K562 (cell line): ENCODE results near the gene RREB1. TPM values are rescaled to one million over a fixed set of nuclear protein-coding genes. Genes with fewer than 3 reads are reported as not detected.

ENCODE experiments used
- AFF1 ChIP-seq, 2 experiments: fragments of 450-650 bp; IDR thresholded peaks; 2 replicates each; pipeline ENCODE4 v1.6.1; 2018; ENCODE audit warnings: mild to moderate bottlenecking in 2 of 2, low read depth in 1 of 2; ENCODE audit not compliant: partially characterized antibody in 2 of 2
- C11orf30 ChIP-seq: fragments of 450-650 bp; IDR thresholded peaks from 2 replicates; pipeline ENCODE4 v1.6.1; 2016; ENCODE audit warnings: low read depth, mild to moderate bottlenecking
- HOMEZ ChIP-seq: fragments of 250-450 bp; sonication (Bioruptor Pico); IDR thresholded peaks from 2 replicates; pipeline ENCODE4 v1.4.0; 2020; ENCODE audit warnings: mild to moderate bottlenecking, moderate library complexity
- KLF13 ChIP-seq: fragments of 450-650 bp; IDR thresholded peaks from 2 replicates; pipeline ENCODE4 v1.6.1; 2016; ENCODE audit warnings: missing genetic modification characterization, low read depth, mild to moderate bottlenecking, missing compliant biosample characterization, moderate library complexity, borderline replicate concordance
- NR2F6 ChIP-seq: fragments of 450-650 bp; formaldehyde crosslinking; IDR thresholded peaks from 2 replicates; pipeline ENCODE4 v1.4.0; 2020; ENCODE audit warnings: mild to moderate bottlenecking
- RFX7 ChIP-seq: fragments of 250-450 bp; sonication (Bioruptor Pico); IDR thresholded peaks from 2 replicates; pipeline ENCODE4 v1.5.1; 2021; ENCODE audit warnings: mild to moderate bottlenecking
- SMAD2 ChIP-seq: fragments of 150-350 bp; IDR thresholded peaks from 2 replicates; pipeline ENCODE4 v1.6.1; 2014; ENCODE audit warnings: low read depth, mild to moderate bottlenecking, low read length
- STAT6 ChIP-seq: sonication (generic); formaldehyde crosslinking; IDR thresholded peaks from 2 replicates; pipeline ENCODE4 v1.8.1; 2023; ENCODE audit warnings: mild to moderate bottlenecking, missing genetic modification reagents
- TAF9B ChIP-seq: fragments of 450-650 bp; IDR thresholded peaks from 2 replicates; pipeline ENCODE4 v1.6.1; 2018; ENCODE audit warnings: mild to moderate bottlenecking; ENCODE audit not compliant: partially characterized antibody
- TBL1XR1 ChIP-seq, 2 experiments: IDR thresholded peaks; 2 replicates each; pipeline ENCODE4 v1.6.1; 2012; ENCODE audit warnings: improper control_type of control experiment in 2 of 2, low read length in 2 of 2, mild to moderate bottlenecking in 1 of 2
- TBP ChIP-seq: optimal IDR thresholded peaks from 2 replicates; pipeline ENCODE3; 2011; ENCODE audit warnings: low read depth, low read length, improper control_type of control experiment
- TFAM ChIP-seq: fragments of 250-450 bp; sonication (Bioruptor Pico); conservative IDR thresholded peaks from 2 replicates; pipeline ENCODE4 v1.5.0; 2021; ENCODE audit warnings: mild to moderate bottlenecking, moderate library complexity
- VEZF1 ChIP-seq: fragments of 200-800 bp; sonication (Bioruptor generic); IDR thresholded peaks from 2 replicates; pipeline ENCODE4 v1.6.1; 2017; ENCODE audit warnings: missing genetic modification characterization, missing compliant biosample characterization
- ZNF212 ChIP-seq: fragments of 450-650 bp; formaldehyde crosslinking; IDR thresholded peaks from 2 replicates; pipeline ENCODE4 v1.4.0; 2020; ENCODE audit warnings: mild to moderate bottlenecking
- ZNF232 ChIP-seq: sonication (generic); formaldehyde crosslinking; IDR thresholded peaks from 2 replicates; pipeline ENCODE4 v1.8.0; 2022; ENCODE audit warnings: mild to moderate bottlenecking, missing genetic modification reagents
- ZNF3 ChIP-seq: fragments of 250-450 bp; sonication (Bioruptor Pico); IDR thresholded peaks from 2 replicates; pipeline ENCODE4 v1.5.0; 2021; ENCODE audit warnings: mild to moderate bottlenecking, moderate library complexity
- polyA plus RNA-seq, 8 experiments: library from polyadenylated mRNA; depleted of rRNA in 4 of 8; stranded (reverse) in 5 of 8; unstranded in 3 of 8; fragments of >200 nt; fragmentation: Nextera tagmentation in 2 of 8; fragmentation: Illumina TruSeq in 1 of 8; extraction: Ambion mirVana in 2 of 8; extraction: Trizol in 1 of 8; gene quantifications; 2 replicates each; pipeline versions ENCODE4 v1.2.1 to v1.2.3, GENCODE V29; 2011 to 2014; ENCODE audit warnings: inconsistent platforms in 1 of 8, missing spikeins in 1 of 8
- total RNA-seq, 7 experiments: library from RNA; depleted of rRNA in 6 of 7; stranded (reverse); fragments of >200 nt in 6 of 7; fragmentation: Illumina TruSeq in 2 of 7; extraction: Trizol in 2 of 7; gene quantifications; 2 replicates each; pipeline versions ENCODE4 v1.2.1 to v1.2.3, GENCODE V29; 2011 to 2021; ENCODE audit warnings: low replicate concordance in 1 of 7

The RREB1 gene
- total and polyA plus RNA-seq, 9 of the 15 experiments (the other 6 are each of a cell fraction or from before 2014, with no cell fraction given), result 3.3 to 64.2 (median 19.3) TPM

- TF ChIP-seq VEZF1, result peak; percentile 94
- no peak for TF ChIP-seq ZNF212 (CRISPR knock-in tag)
- TF ChIP-seq RFX7 (CRISPR knock-in tag), result no peak
- peak; percentile 82 for TF ChIP-seq TBP
- TF ChIP-seq TFAM (CRISPR knock-in tag), result no peak
- no peak for TF ChIP-seq SMAD2
- TF ChIP-seq STAT6 (CRISPR knock-in tag), result no peak
- TF ChIP-seq TBL1XR1 (IDR thresholded peaks at IDR 0.05; ENCODE audit: low read length in 2 of 2), result 0 out of 4 replicates have a peak, but pooled peaks of 1 of the 2 experiments have one; percentile 10
- TF ChIP-seq NR2F6 (CRISPR knock-in tag), result no peak
- TF ChIP-seq ZNF232 (CRISPR knock-in tag), result no peak
- TF ChIP-seq HOMEZ, result no peak
- peak; percentile 71; the same call in 1 of the 2 replicates for TF ChIP-seq KLF13 (tag)
- no peak; the same call in 1 of the 2 replicates for TF ChIP-seq ZNF3
- TF ChIP-seq TAF9B, result peak; percentile 25
- TF ChIP-seq C11orf30, result no peak
- TF ChIP-seq AFF1 (IDR thresholded peaks at IDR 0.05; ENCODE audit: low read depth in 1 of 2, partially characterized antibody in 2 of 2), result no peak
These were observed 33.0 kb downstream of the RREB1 start (continued) for GRCh38 chr6:7140631-7141378.
